ENCODE data around the gene CUX1.

CUX1 gene

GRCh38 chr7:101783381-101784181, 33.8 kb upstream of the CUX1 start:
- no peak for DNase-seq (ENCODE audit: low read depth, low spot score)
- TF ChIP-seq CTCF (IDR thresholded peaks at IDR 0.05; ENCODE audit: insufficient read depth, low read length, missing control alignments), result no peak
- ChIA-PET POLR2A (no interaction called here), CTCF (interaction anchor here (1.3 kb wide), 1 partner anchor 95 kb away, joined by 3 read pairs; no protein-coding TSS in a partner anchor)
- no peak overlapping the region for H3K4me3 ChIP-seq (ENCODE audit: low read depth, low read length)

GRCh38 chr7:101784292-101785127, 32.9 kb upstream of the CUX1 start:
- CTCF ChIA-PET, result interaction anchor here (1.0 to 1.3 kb wide), 2 partner anchors 96 to 452 kb away, joined by 3 read pairs; no protein-coding TSS in a partner anchor
- POLR2A ChIA-PET, result no interaction called here

GRCh38 chr7:101787864-101788263, 29.6 kb upstream of the CUX1 start:
- POLR2A ChIA-PET, result no interaction called here
- no peak for DNase-seq (ENCODE audit: low read depth, low spot score)
- TF ChIP-seq CTCF (IDR thresholded peaks at IDR 0.05; ENCODE audit: insufficient read depth, low read length, missing control alignments), result no peak
- H3K4me3 ChIP-seq (ENCODE audit: low read depth, low read length), result no peak overlapping the region
- CTCF ChIA-PET, result interaction anchor here (1.0 kb wide), 1 partner anchor 185 kb away, joined by 3 read pairs; no protein-coding TSS in a partner anchor

More at GRCh38 chr7:101784292-101785127, 32.9 kb upstream of the CUX1 start:
- no peak for TF ChIP-seq CTCF (IDR thresholded peaks at IDR 0.05; ENCODE audit: insufficient read depth, low read length, missing control alignments)
- no peak for DNase-seq (ENCODE audit: low read depth, low spot score)
- no peak overlapping the region for H3K4me3 ChIP-seq (ENCODE audit: low read depth, low read length)

- ChIA-PET CTCF (no interaction called here), POLR2A (no interaction called here)
- H3K4me3 ChIP-seq (ENCODE audit: low read depth, low read length), result no peak overlapping the region
- TF ChIP-seq CTCF (IDR thresholded peaks at IDR 0.05; ENCODE audit: insufficient read depth, low read length, missing control alignments), result no peak
- DNase-seq (ENCODE audit: low read depth, low spot score), result no peak
Observed at GRCh38 chr7:101788517-101788916, 28.9 kb upstream of the CUX1 start.

- H3K4me3 ChIP-seq (ENCODE audit: low read depth, low read length), result no peak overlapping the region
- TF ChIP-seq CTCF (IDR thresholded peaks at IDR 0.05; ENCODE audit: insufficient read depth, low read length, missing control alignments), result no peak
- POLR2A ChIA-PET, result no interaction called here
- CTCF ChIA-PET, result interaction anchor here (1.2 kb wide), 1 partner anchor 15 kb away, joined by 3 read pairs; no protein-coding TSS in a partner anchor
- no peak for DNase-seq (ENCODE audit: low read depth, low spot score)
Observed at GRCh38 chr7:101790566-101791293, 26.7 kb upstream of the CUX1 start.
